Type B pancreatic cell (in vitro differentiated cells): ENCODE data around the gene ZNF490. TPM values are rescaled to one million over a fixed set of nuclear protein-coding genes. Genes with fewer than 3 reads are reported as not detected.

ENCODE experiments used
- DNase-seq: peaks from one replicate; pipeline ENCODE4 v3.0.0; 2021; ENCODE audit warnings: mixed read lengths; ENCODE audit not compliant: unreplicated experiment; ENCODE audit errors: extremely low spot score
- H3K27ac Mint-ChIP-seq: 2 replicates; pipeline ENCODE4 v1.8.0; 2021; ENCODE audit warnings: mild to moderate bottlenecking, mixed read lengths
- H3K27me3 Mint-ChIP-seq: 2 replicates; pipeline ENCODE4 v1.8.0; 2021; ENCODE audit warnings: mixed read lengths
- H3K36me3 Mint-ChIP-seq: 2 replicates; pipeline ENCODE4 v1.8.0; 2021; ENCODE audit warnings: mixed read lengths
- H3K4me1 Mint-ChIP-seq: one replicate; pipeline ENCODE4 v1.8.0; 2021; ENCODE audit warnings: mixed read lengths; ENCODE audit not compliant: unreplicated experiment
- H3K4me3 Mint-ChIP-seq: 2 replicates; pipeline ENCODE4 v1.8.0; 2021; ENCODE audit warnings: mild to moderate bottlenecking, mixed read lengths
- H3K9me3 Mint-ChIP-seq: 2 replicates; pipeline ENCODE4 v1.8.0; 2021; ENCODE audit warnings: mixed read lengths
- total RNA-seq: library from RNA; stranded (reverse); gene quantifications from 2 replicates; pipeline ENCODE4 v1.2.1, GENCODE V29; 2021; ENCODE audit warnings: low replicate concordance
- TF ChIP-seq, protein P1 (sequence below): fragments of 200-600 bp; sonication (generic); conservative IDR thresholded peaks from 2 replicates; pipeline ENCODE4 v1.5.0; 2021; ENCODE audit warnings: antibody characterized with exemption, mild to moderate bottlenecking

Gene ZNF490
- total RNA-seq, 1 donor from 2014 or later, result 11.2 TPM

- H3K36me3 Mint-ChIP-seq, result peaks cover 15% of the 10 kb centered on the region
- no peak overlapping the region for H3K27ac Mint-ChIP-seq
- H3K4me3 Mint-ChIP-seq, result no peak overlapping the region
- TF ChIP-seq, protein P1, sequence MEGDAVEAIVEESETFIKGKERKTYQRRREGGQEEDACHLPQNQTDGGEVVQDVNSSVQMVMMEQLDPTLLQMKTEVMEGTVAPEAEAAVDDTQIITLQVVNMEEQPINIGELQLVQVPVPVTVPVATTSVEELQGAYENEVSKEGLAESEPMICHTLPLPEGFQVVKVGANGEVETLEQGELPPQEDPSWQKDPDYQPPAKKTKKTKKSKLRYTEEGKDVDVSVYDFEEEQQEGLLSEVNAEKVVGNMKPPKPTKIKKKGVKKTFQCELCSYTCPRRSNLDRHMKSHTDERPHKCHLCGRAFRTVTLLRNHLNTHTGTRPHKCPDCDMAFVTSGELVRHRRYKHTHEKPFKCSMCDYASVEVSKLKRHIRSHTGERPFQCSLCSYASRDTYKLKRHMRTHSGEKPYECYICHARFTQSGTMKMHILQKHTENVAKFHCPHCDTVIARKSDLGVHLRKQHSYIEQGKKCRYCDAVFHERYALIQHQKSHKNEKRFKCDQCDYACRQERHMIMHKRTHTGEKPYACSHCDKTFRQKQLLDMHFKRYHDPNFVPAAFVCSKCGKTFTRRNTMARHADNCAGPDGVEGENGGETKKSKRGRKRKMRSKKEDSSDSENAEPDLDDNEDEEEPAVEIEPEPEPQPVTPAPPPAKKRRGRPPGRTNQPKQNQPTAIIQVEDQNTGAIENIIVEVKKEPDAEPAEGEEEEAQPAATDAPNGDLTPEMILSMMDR, result no peak
- no peaks in the 10 kb centered on the region for H3K27me3 Mint-ChIP-seq
- H3K4me1 Mint-ChIP-seq, result no peaks in the 10 kb centered on the region
- DNase-seq, result peak; percentile 65
- no peaks in the 10 kb centered on the region for H3K9me3 Mint-ChIP-seq
Observed at GRCh38 chr19:12596927-12597548, 13.6 kb downstream of the ZNF490 start.

GRCh38 chr19:12596485-12596884, 14.1 kb downstream of the ZNF490 start:
- no peaks in the 10 kb centered on the region for H3K4me1 Mint-ChIP-seq
- H3K9me3 Mint-ChIP-seq, result no peaks in the 10 kb centered on the region
- H3K27ac Mint-ChIP-seq, result no peak overlapping the region
- TF ChIP-seq, protein P1, result no peak
- H3K4me3 Mint-ChIP-seq, result no peak overlapping the region
- H3K27me3 Mint-ChIP-seq, result no peaks in the 10 kb centered on the region
- H3K36me3 Mint-ChIP-seq, result peaks cover 15% of the 10 kb centered on the region
- peak; percentile 31 for DNase-seq

- TF ChIP-seq, protein P1, result no peak
- H3K27ac Mint-ChIP-seq, result no peak overlapping the region
- no peak for DNase-seq
- H3K4me1 Mint-ChIP-seq, result no peaks in the 10 kb centered on the region
- peaks cover 48% of the 10 kb centered on the region for H3K36me3 Mint-ChIP-seq
- H3K9me3 Mint-ChIP-seq, result peaks cover 27% of the 10 kb centered on the region
- no peak overlapping the region for H3K4me3 Mint-ChIP-seq
- no peaks in the 10 kb centered on the region for H3K27me3 Mint-ChIP-seq
Observed at GRCh38 chr19:12581100-12581499, 29.5 kb downstream of the ZNF490 start.

DNA sequence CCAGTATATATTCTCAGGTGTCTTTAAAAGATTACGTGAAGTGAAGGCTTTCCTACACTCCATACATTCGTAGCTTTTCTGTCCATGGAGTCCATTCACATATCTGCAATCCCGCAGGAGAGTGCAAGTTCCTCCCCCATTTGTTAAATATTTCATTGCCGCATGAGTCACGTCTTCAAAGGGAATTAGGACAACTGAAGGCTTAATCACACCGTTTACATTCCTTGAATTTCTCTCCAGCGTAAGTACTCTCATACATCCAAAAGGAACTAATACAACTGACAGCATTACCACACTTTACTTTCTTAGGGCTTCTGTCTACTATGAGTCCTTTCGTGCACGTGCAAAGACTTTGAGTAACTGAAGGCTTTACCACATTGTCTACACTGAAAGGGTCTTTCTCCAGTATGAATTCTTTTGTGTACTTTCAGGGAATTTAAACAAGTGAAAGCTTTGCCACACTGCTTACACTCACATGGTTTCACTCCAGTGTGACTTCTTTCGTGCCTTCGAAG, 30.4 kb downstream of the ZNF490 start:
- Mint-ChIP-seq H3K36me3 (peaks cover 52% of the 10 kb centered on the region), H3K27ac (no peak overlapping the region), H3K4me3 (no peak overlapping the region), H3K27me3 (no peaks in the 10 kb centered on the region), H3K4me1 (no peaks in the 10 kb centered on the region), H3K9me3 (peaks cover 27% of the 10 kb centered on the region)
- DNase-seq, result no peak
- TF ChIP-seq, protein P1, result no peak

GRCh38 chr19:12578641-12579040, 32.0 kb downstream of the ZNF490 start:
- Mint-ChIP-seq H3K27me3 (no peaks in the 10 kb centered on the region), H3K4me3 (no peak overlapping the region), H3K9me3 (peaks cover 27% of the 10 kb centered on the region), H3K27ac (no peak overlapping the region), H3K36me3 (peaks cover 55% of the 10 kb centered on the region), H3K4me1 (no peaks in the 10 kb centered on the region)
- DNase-seq, result peak; percentile 11
- TF ChIP-seq, protein P1, result no peak
